ENCODE results near the gene RNPS1. TPM values are rescaled to one million over a fixed set of nuclear protein-coding genes. Genes with fewer than 3 reads are reported as not detected.

The RNPS1 gene
- total and polyA plus RNA-seq, 2 donors (not counting 3 experiments of a cell fraction or from before 2014, with no cell fraction given) = 206 to 209 TPM

DNA sequence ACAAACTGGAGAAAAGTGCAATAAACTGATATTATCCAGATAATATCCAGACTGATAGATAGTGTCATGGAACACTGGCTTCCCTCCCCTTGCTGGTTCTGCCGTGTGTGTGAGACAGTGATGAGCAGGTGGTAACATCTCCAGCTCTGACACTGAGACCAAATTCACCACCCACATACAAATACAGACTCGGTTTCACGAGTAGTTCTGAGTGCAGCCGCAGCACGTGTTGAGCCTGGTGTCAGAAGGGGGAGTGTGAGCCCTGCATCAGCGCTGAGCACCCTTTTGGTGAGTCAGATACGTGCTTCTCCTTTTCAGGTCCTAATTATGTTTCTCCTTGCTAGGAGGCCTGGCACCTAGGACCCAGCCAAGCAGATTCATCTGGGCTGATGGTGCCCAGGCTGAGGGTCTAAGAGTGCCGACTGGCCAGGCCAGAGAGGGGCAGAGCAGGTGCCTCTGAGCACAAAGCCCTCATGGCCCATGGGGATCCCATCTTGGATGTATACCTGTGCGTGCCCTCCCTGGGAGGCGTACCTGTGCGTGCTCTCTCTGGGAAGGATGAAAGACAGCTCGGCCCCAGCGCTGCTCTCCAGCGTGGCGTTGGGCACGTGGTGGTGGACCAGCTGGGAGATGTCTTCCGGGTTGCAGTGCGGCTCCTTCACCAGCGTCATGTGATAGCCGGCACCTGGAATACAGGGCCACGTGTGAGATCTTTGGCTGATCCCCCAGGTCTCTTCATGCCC lies 27.3 kb upstream of the RNPS1 start:
- H3K36me3 ChIP-seq (ENCODE audit: control insufficient read depth in 2 of 2, extremely low read depth in 1 of 2, insufficient read depth in 2 of 2, low read length in 2 of 2) = peaks cover 0 to 10% of the 10 kb centered on the region in 2 experiments
- POLR2A ChIA-PET = no interaction called here
- no peak overlapping the region for H2AFZ ChIP-seq (ENCODE audit: low read depth, low read length)
- H3K79me2 ChIP-seq (ENCODE audit: control insufficient read depth, insufficient read depth, low read length) = no peaks in the 10 kb centered on the region
- H3K27me3 ChIP-seq (ENCODE audit: control insufficient read depth in 2 of 2, insufficient read depth in 2 of 2, low read length in 2 of 2) = no peaks in the 10 kb centered on the region
- no TSS peak for BruUV-seq (replicated peaks)
- H3K4me3 ChIP-seq (replicated peaks in 1 of 3; ENCODE audit: insufficient read depth in 1 of 3, low read depth in 1 of 3, low read length in 3 of 3) = no peak overlapping the region
- no peaks in the 10 kb centered on the region for H3K4me1 ChIP-seq (ENCODE audit: control insufficient read depth, extremely low read depth, insufficient read depth, low read length)
- H3K9ac ChIP-seq (replicated peaks; ENCODE audit: extremely low read depth, insufficient read depth, low read length) = no peak overlapping the region
- TF ChIP-seq, protein P1, sequence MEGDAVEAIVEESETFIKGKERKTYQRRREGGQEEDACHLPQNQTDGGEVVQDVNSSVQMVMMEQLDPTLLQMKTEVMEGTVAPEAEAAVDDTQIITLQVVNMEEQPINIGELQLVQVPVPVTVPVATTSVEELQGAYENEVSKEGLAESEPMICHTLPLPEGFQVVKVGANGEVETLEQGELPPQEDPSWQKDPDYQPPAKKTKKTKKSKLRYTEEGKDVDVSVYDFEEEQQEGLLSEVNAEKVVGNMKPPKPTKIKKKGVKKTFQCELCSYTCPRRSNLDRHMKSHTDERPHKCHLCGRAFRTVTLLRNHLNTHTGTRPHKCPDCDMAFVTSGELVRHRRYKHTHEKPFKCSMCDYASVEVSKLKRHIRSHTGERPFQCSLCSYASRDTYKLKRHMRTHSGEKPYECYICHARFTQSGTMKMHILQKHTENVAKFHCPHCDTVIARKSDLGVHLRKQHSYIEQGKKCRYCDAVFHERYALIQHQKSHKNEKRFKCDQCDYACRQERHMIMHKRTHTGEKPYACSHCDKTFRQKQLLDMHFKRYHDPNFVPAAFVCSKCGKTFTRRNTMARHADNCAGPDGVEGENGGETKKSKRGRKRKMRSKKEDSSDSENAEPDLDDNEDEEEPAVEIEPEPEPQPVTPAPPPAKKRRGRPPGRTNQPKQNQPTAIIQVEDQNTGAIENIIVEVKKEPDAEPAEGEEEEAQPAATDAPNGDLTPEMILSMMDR (IDR thresholded peaks at IDR 0.05; ENCODE audit: extremely low read depth in 1 of 2, insufficient read depth in 1 of 2, low read depth in 1 of 2, low read length in 2 of 2) = no peak
- TF ChIP-seq MYC (IDR thresholded peaks at IDR 0.05; ENCODE audit: low read depth, low read length) (no peak), FOS (IDR thresholded peaks at IDR 0.05; ENCODE audit: borderline replicate concordance, insufficient read depth, low read length) (no peak), JUN (IDR thresholded peaks at IDR 0.05; ENCODE audit: borderline replicate concordance, insufficient read depth, insufficient read length, low read depth) (no peak), POLR2AphosphoS5 (IDR thresholded peaks at IDR 0.05; ENCODE audit: insufficient read depth, low read depth, low read length) (no peak), GATA2 (IDR thresholded peaks at IDR 0.05; ENCODE audit: insufficient read depth, insufficient read length, low read depth, low read length) (no peak), POLR2A (IDR thresholded peaks at IDR 0.05; ENCODE audit: low read depth, low read length) (no peak), EZH2 (IDR thresholded peaks at IDR 0.05; ENCODE audit: borderline replicate concordance, low read depth, low read length, severe bottlenecking) (no peak)
- TF ChIP-seq, protein P2, sequence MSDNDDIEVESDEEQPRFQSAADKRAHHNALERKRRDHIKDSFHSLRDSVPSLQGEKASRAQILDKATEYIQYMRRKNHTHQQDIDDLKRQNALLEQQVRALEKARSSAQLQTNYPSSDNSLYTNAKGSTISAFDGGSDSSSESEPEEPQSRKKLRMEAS (IDR thresholded peaks at IDR 0.05; ENCODE audit: insufficient read depth, insufficient read length) = no peak
- H3K9me1 ChIP-seq (replicated peaks; ENCODE audit: control insufficient read depth, extremely low read depth, insufficient read depth, low read length) = no peaks in the 10 kb centered on the region
- dilution Hi-C loops (cut with MboI; ENCODE audit: extremely low pct_ligation_motif_present, low sequenced_read_pairs) (no loop called here), intact Hi-C loops (cut with micrococcal nuclease) (loop anchor here (10.0 kb wide), 1 partner anchor 130 kb away; the partner anchor contains the start of gene CCNF)
- FAIRE-seq (no peak), DNase-seq (ENCODE audit: low read depth, low spot score) (no peak)
- CTCF ChIA-PET = interaction anchor here (0.7 to 2.1 kb wide), 2 partner anchors 150 to 206 kb away, joined by 3 to 25 read pairs; no protein-coding TSS in a partner anchor
- H3K4me2 ChIP-seq (ENCODE audit: insufficient read depth, low read length) = no peak overlapping the region
- no peak overlapping the region for H3K27ac ChIP-seq (ENCODE audit: insufficient read depth, low read depth, low read length)
- H3K9me3 ChIP-seq (replicated peaks; ENCODE audit: control insufficient read depth, insufficient read depth, low read length) = no peaks in the 10 kb centered on the region
- H4K20me1 ChIP-seq (replicated peaks; ENCODE audit: control insufficient read depth, extremely low read depth, insufficient read depth, low read length) = no peaks in the 10 kb centered on the region

All from endothelial cell of umbilical vein (primary cell).